GM23338 (cell line): Measurements from ENCODE around the gene NDUFAB1. TPM values are rescaled to one million over a fixed set of nuclear protein-coding genes. Genes with fewer than 3 reads are reported as not detected.

ENCODE experiments used
- CREB1 ChIP-seq: fragments of 250-450 bp; sonication (Bioruptor Pico); IDR thresholded peaks from 2 replicates; pipeline ENCODE4 v1.5.0; 2020; ENCODE audit warnings: low read depth, mild to moderate bottlenecking, moderate library complexity
- EZH2phosphoT487 ChIP-seq: fragments of 200-600 bp; sonication (generic); IDR thresholded peaks from one replicate; pipeline ENCODE4 v1.8.1; 2018; ENCODE audit warnings: antibody characterized with exemption; ENCODE audit not compliant: unreplicated experiment
- POLR2AphosphoS5 ChIP-seq: IDR thresholded peaks from 2 replicates; pipeline ENCODE4 v1.6.1; 2016; ENCODE audit warnings: antibody characterized with exemption, low read depth
- REST ChIP-seq: IDR thresholded peaks from one replicate; pipeline ENCODE4 v1.6.1; 2018; ENCODE audit warnings: antibody characterized with exemption; ENCODE audit not compliant: unreplicated experiment
- ZNF331 ChIP-seq: fragments of 250-450 bp; sonication (Bioruptor Pico); IDR thresholded peaks from 2 replicates; pipeline ENCODE4 v1.5.0; 2020; ENCODE audit warnings: low read depth, mild to moderate bottlenecking, moderate library complexity
- ZNF462 ChIP-seq: fragments of 250-450 bp; sonication (Bioruptor Pico); IDR thresholded peaks from 2 replicates; pipeline ENCODE4 v1.5.0; 2020; ENCODE audit warnings: mild to moderate bottlenecking, moderate library complexity
- polyA plus RNA-seq: library from polyadenylated mRNA; unstranded; fragments of >200 nt; fragmentation: Nextera tagmentation; extraction: Ambion mirVana; gene quantifications from 2 replicates; pipeline ENCODE4 v1.2.1, GENCODE V29; 2016
- total RNA-seq: library from RNA; depleted of rRNA; stranded (reverse); fragments of >200 nt; shearing (Covaris generic); gene quantifications from 2 replicates; pipeline ENCODE4 v1.2.3, GENCODE V29; 2014

The NDUFAB1 gene
- total and polyA plus RNA-seq, 2 experiments from 2014 or later: 136 to 477 TPM

GRCh38 chr16:23535901-23536300 is 60.2 kb downstream of the NDUFAB1 start (continued):
- no peak for TF ChIP-seq ZNF462 (CRISPR knock-in tag)
- no peak for TF ChIP-seq ZNF331 (CRISPR knock-in tag)
- no peak for TF ChIP-seq REST
- no peak for TF ChIP-seq EZH2phosphoT487
- no peak for TF ChIP-seq CREB1 (CRISPR knock-in tag)
- no peak for TF ChIP-seq POLR2AphosphoS5
